K562 (cell line): ENCODE measurements around the gene LRRN3. TPM values are rescaled to one million over a fixed set of nuclear protein-coding genes. Genes with fewer than 3 reads are reported as not detected.

Experiments
- ATAC-seq: fragments of 200-7000 bp; cut with Tn5 transposase; 3 replicates; pipeline ENCODE4 v1.9.1; 2020; ENCODE audit warnings: moderate library complexity
- BruUV-seq: library from RNA; stranded (reverse); fragments of 400-500 nt; replicated peaks from 2 replicates; lab custom pipeline; 2021; lab: Mats Ljungman, UMichigan
- CTCF ChIA-PET: fragments of 300-600 bp; formaldehyde crosslinking; extraction: SDS; loops from one replicate; lab custom pipeline; 2021; ENCODE audit warnings: low intra/inter-chr PET ratio; lab: Yijun Ruan, JAX
- POLR2A ChIA-PET: fragments of 300-600, 350-650 bp; sonication (Branson Sonifier 250); formaldehyde crosslinking; extraction: SDS; loops from one replicate; lab custom pipeline; 2021; ENCODE audit warnings: antibody characterized with exemption, inconsistent platforms; lab: Yijun Ruan, JAX
- DNase-seq, 4 experiments: peaks; one replicate each; pipeline versions ENCODE4 v3.0.0 to v3.0.0-alpha.2; 2011 to 2018; ENCODE audit warnings: low spot score in 3 of 4, mixed read lengths in 3 of 4; ENCODE audit errors: extremely low read depth in 1 of 4
- FAIRE-seq: peaks from 2 replicates; lab custom pipeline; 2011; peaks lifted over from hg19 to GRCh38; lab: Jason Lieb, UNC
- H2AFZ ChIP-seq: 2 replicates; pipeline ENCODE4 v1.6.0; 2011; ENCODE audit warnings: low read depth, low read length, control low read depth, inconsistent platforms
- H3K27ac ChIP-seq: fragments of 200-600 bp; 3 replicates; pipeline ENCODE4 v1.8.0; 2011; ENCODE audit warnings: low read depth, mild to moderate bottlenecking, control low read depth, inconsistent platforms, low read length, moderate library complexity, mixed read lengths; ENCODE audit errors: extremely low read depth
- H3K27me3 ChIP-seq, 2 experiments: fragments of 300-600 bp in 1 of 2; 2 replicates in 1 of 2; 3 replicates in 1 of 2; pipeline versions ENCODE4 v1.6.0 to v1.8.0; 2011; ENCODE audit warnings: inconsistent platforms in 2 of 2, low read length in 2 of 2, mild to moderate bottlenecking in 1 of 2, mixed read lengths in 1 of 2, moderate library complexity in 1 of 2; ENCODE audit not compliant: control insufficient read depth in 2 of 2, insufficient read depth in 2 of 2
- H3K36me3 ChIP-seq: fragments of 300-600 bp; 3 replicates; pipeline ENCODE4 v1.8.0; 2011; ENCODE audit warnings: mild to moderate bottlenecking, low read length, inconsistent platforms; ENCODE audit not compliant: control insufficient read depth, insufficient read depth
- H3K4me1 ChIP-seq, 2 experiments: fragments of 200-600 bp in 1 of 2; replicated peaks in 1 of 2; 2 replicates in 1 of 2; 3 replicates in 1 of 2; pipeline versions ENCODE4 v1.5.1 to v1.8.0; 2011; ENCODE audit warnings: inconsistent platforms in 2 of 2, low read length in 2 of 2, mild to moderate bottlenecking in 1 of 2, mixed read lengths in 1 of 2, moderate library complexity in 1 of 2; ENCODE audit not compliant: control insufficient read depth in 2 of 2, insufficient read depth in 2 of 2
- H3K4me2 ChIP-seq: 2 replicates; pipeline ENCODE4 v1.6.1; 2011; ENCODE audit warnings: low read length, control low read depth, inconsistent platforms, mixed read lengths; ENCODE audit not compliant: insufficient read depth
- H3K4me3 ChIP-seq: fragments of 200-600 bp; sonication (generic), shearing (Covaris generic); 2 replicates; pipeline ENCODE4 v1.5.1; 2016; ENCODE audit warnings: control low read depth, inconsistent platforms
- H3K79me2 ChIP-seq: fragments of 200-600 bp; 3 replicates; pipeline ENCODE4 v1.8.0; 2011; ENCODE audit warnings: low read length, inconsistent platforms; ENCODE audit not compliant: control insufficient read depth, insufficient read depth
- H3K9ac ChIP-seq, 2 experiments: 2 replicates each; pipeline versions ENCODE4 v1.6.0 to v1.6.1; 2011; ENCODE audit warnings: low read depth in 2 of 2, low read length in 2 of 2, control low read depth in 1 of 2, inconsistent platforms in 1 of 2, mild to moderate bottlenecking in 1 of 2, mixed read lengths in 1 of 2; ENCODE audit not compliant: insufficient read depth in 1 of 2
- H3K9me1 ChIP-seq: one replicate; pipeline ENCODE4 v1.6.0; 2011; ENCODE audit warnings: inconsistent platforms, mild to moderate bottlenecking, low read length, moderate library complexity; ENCODE audit not compliant: control insufficient read depth, insufficient read depth
- H3K9me3 ChIP-seq: replicated peaks from 2 replicates; pipeline ENCODE4 v1.5.1; 2011; ENCODE audit warnings: low read depth, low read length, inconsistent platforms; ENCODE audit not compliant: control insufficient read depth, insufficient read depth
- H4K20me1 ChIP-seq: replicated peaks from 2 replicates; pipeline ENCODE4 v1.6.1; 2011; ENCODE audit warnings: low read length, inconsistent platforms, mixed read lengths; ENCODE audit not compliant: control insufficient read depth, insufficient read depth
- ARNT ChIP-seq, 2 experiments: fragments of 450-650 bp; IDR thresholded peaks; 2 replicates each; pipeline ENCODE4 v1.6.1; 2016; ENCODE audit warnings: mild to moderate bottlenecking in 1 of 2
- CREB5 ChIP-seq: fragments of 250-450 bp; sonication (Bioruptor Pico); IDR thresholded peaks from 2 replicates; pipeline ENCODE4 v1.5.0; 2020; ENCODE audit warnings: mild to moderate bottlenecking
- CREBBP ChIP-seq: IDR thresholded peaks from one replicate; pipeline ENCODE4 v1.6.1; 2012; ENCODE audit warnings: low read depth, mild to moderate bottlenecking, control low read depth, inconsistent platforms, low read length
- FOXJ3 ChIP-seq: sonication (generic); formaldehyde crosslinking; IDR thresholded peaks from 2 replicates; pipeline ENCODE4 v1.4.0; 2020; ENCODE audit warnings: mild to moderate bottlenecking, missing genetic modification reagents
- L3MBTL2 ChIP-seq: fragments of 450-650 bp; IDR thresholded peaks from 2 replicates; pipeline ENCODE4 v1.6.1; 2016; ENCODE audit warnings: mild to moderate bottlenecking, moderate library complexity
- OTX1 ChIP-seq: fragments of 450-650 bp; formaldehyde crosslinking; IDR thresholded peaks from 2 replicates; pipeline ENCODE4 v1.4.0; 2022; ENCODE audit warnings: mild to moderate bottlenecking
- TCF7L2 ChIP-seq: fragments of 150-350 bp; IDR thresholded peaks from 2 replicates; pipeline ENCODE4 v1.6.1; 2016; ENCODE audit warnings: low read depth, mild to moderate bottlenecking, low read length, moderate library complexity
- ZNF507 ChIP-seq: conservative IDR thresholded peaks from 2 replicates; pipeline ENCODE4 v1.6.1; 2017; ENCODE audit warnings: missing genetic modification characterization, missing compliant biosample characterization
- ZNF766 ChIP-seq: fragments of 200-800 bp; sonication (Bioruptor generic); conservative IDR thresholded peaks from 2 replicates; pipeline ENCODE4 v1.6.1; 2016; ENCODE audit warnings: missing genetic modification characterization, missing compliant biosample characterization
- WGBS: fragments of 100-300 bp; shearing (Covaris generic); methylation state at CpG from one replicate; pipeline ENCODE4 v1.1.6; 2016; ENCODE audit warnings: low coverage, mixed read lengths; ENCODE audit not compliant: insufficient coverage; ENCODE audit errors: missing lambda C conversion rate; 5-methylcytosine and 5-hydroxymethylcytosine counted together
- in situ Hi-C: fragments of 300-500 bp; cut with MboI; formaldehyde crosslinking; loops from 4 replicates; pipeline ENCODE4 v1.15.0; 2018; ENCODE audit warnings: inconsistent platforms, mixed read lengths
- intact Hi-C: fragments of 100-400 bp; cut with micrococcal nuclease; formaldehyde crosslinking; loops from 2 replicates; pipeline ENCODE4 v1.14.2; 2022
- polyA plus RNA-seq, 8 experiments: library from polyadenylated mRNA; depleted of rRNA in 4 of 8; stranded (reverse) in 5 of 8; unstranded in 3 of 8; fragments of >200 nt; fragmentation: Nextera tagmentation in 2 of 8; fragmentation: Illumina TruSeq in 1 of 8; extraction: Ambion mirVana in 2 of 8; extraction: Trizol in 1 of 8; gene quantifications; 2 replicates each; pipeline versions ENCODE4 v1.2.1 to v1.2.3, GENCODE V29; 2011 to 2014; ENCODE audit warnings: inconsistent platforms in 1 of 8, missing spikeins in 1 of 8
- total RNA-seq, 7 experiments: library from RNA; depleted of rRNA in 6 of 7; stranded (reverse); fragments of >200 nt in 6 of 7; fragmentation: Illumina TruSeq in 2 of 7; extraction: Trizol in 2 of 7; gene quantifications; 2 replicates each; pipeline versions ENCODE4 v1.2.1 to v1.2.3, GENCODE V29; 2011 to 2021; ENCODE audit warnings: low replicate concordance in 1 of 7

LRRN3 gene
- total and polyA plus RNA-seq, 9 of the 15 experiments (the other 6 are each of a cell fraction or from before 2014, with no cell fraction given) = 0.05 to 1.00 (median 0.20) TPM; not detected in 1

GRCh38 chr7:111108000-111108399 lies 17.1 kb downstream of the LRRN3 start:
- ATAC-seq (no peak), DNase-seq (no peak), FAIRE-seq (no peak)
- in situ Hi-C loops (no loop called here), intact Hi-C loops (no loop called here)
- Histone ChIP-seq H2AFZ (no peak overlapping the region), H3K4me1 (no peaks in the 10 kb centered on the region), H3K79me2 (no peaks in the 10 kb centered on the region), H3K9me3 (no peaks in the 10 kb centered on the region), H3K9me1 (no peaks in the 10 kb centered on the region), H3K27ac (no peak overlapping the region), H3K36me3 (no peaks in the 10 kb centered on the region), H4K20me1 (no peaks in the 10 kb centered on the region), H3K4me3 (no peak overlapping the region), H3K4me2 (no peak overlapping the region), H3K27me3 (no peaks in the 10 kb centered on the region), H3K9ac (no peak overlapping the region)
- ChIA-PET POLR2A (no interaction called here), CTCF (no interaction called here)
- 58% methylated on average over 1 of the region's 1 CpG for WGBS
- no TSS peak for BruUV-seq
- TF ChIP-seq ZNF507 (tag) = no peak
- TF ChIP-seq ARNT (IDR thresholded peaks at IDR 0.05) = no peak
- TF ChIP-seq L3MBTL2 = no peak
- no peak for TF ChIP-seq OTX1
- no peak for TF ChIP-seq ZNF766 (CRISPR knock-in tag)
- TF ChIP-seq FOXJ3 (CRISPR knock-in tag) = no peak
- no peak for TF ChIP-seq TCF7L2
- TF ChIP-seq CREBBP = no peak
- TF ChIP-seq CREB5 = no peak
